ENCODE measurements around the gene NEU4. TPM values are rescaled to one million over a fixed set of nuclear protein-coding genes. Genes with fewer than 3 reads are reported as not detected.

Gene NEU4
- total RNA-seq, 1 donor from 2014 or later: 0.09 TPM

- no peak for FAIRE-seq
- no peak overlapping the region for H2AFZ ChIP-seq (ENCODE audit: low read depth, low read length)
- H3K27ac ChIP-seq (ENCODE audit: low read depth, low read length): no peak overlapping the region
- peaks cover 11% of the 10 kb centered on the region for H3K4me1 ChIP-seq (ENCODE audit: insufficient read depth, low read length)
- no peaks in the 10 kb centered on the region for H3K27me3 ChIP-seq (ENCODE audit: insufficient read depth, low read length)
- no peaks in the 10 kb centered on the region for H4K20me1 ChIP-seq (ENCODE audit: insufficient read depth, low read length)
- Mint-ChIP-seq H3K27ac (ENCODE audit: unreplicated experiment) (no peak overlapping the region), H3K27me3 (ENCODE audit: low read depth, unreplicated experiment) (peaks cover 4% of the 10 kb centered on the region), H3K4me3 (ENCODE audit: unreplicated experiment) (no peak overlapping the region), H3K4me1 (ENCODE audit: low read depth, unreplicated experiment) (no peaks in the 10 kb centered on the region), H3K9me3 (ENCODE audit: unreplicated experiment) (no peaks in the 10 kb centered on the region), H3K36me3 (ENCODE audit: low read depth, unreplicated experiment) (peaks cover 3% of the 10 kb centered on the region)
- no peaks in the 10 kb centered on the region for H3K36me3 ChIP-seq (ENCODE audit: insufficient read depth, low read length)
- H3K79me2 ChIP-seq (ENCODE audit: insufficient read depth, low read length): no peaks in the 10 kb centered on the region
- H3K9me3 ChIP-seq (ENCODE audit: insufficient read depth, low read depth, low read length): no peaks in the 10 kb centered on the region
- no peak overlapping the region for H3K4me3 ChIP-seq (ENCODE audit: insufficient read depth, low read depth, low read length)
- no peak overlapping the region for H3K9ac ChIP-seq (ENCODE audit: low read length)
- TF ChIP-seq EZH2 (IDR thresholded peaks at IDR 0.05; ENCODE audit: insufficient read depth, low read length): no peak
- no peak for TF ChIP-seq CTCF (IDR thresholded peaks at IDR 0.05; ENCODE audit: insufficient read depth, low read depth, low read length)
- no peak for DNase-seq (ENCODE audit: low read depth)
- no peak overlapping the region for H3K4me2 ChIP-seq (ENCODE audit: low read length)
These were observed 31.8 kb upstream of the NEU4 start for GRCh38 chr2:241777170-241777685.

GRCh38 chr2:241777686-241778627 lies 31.0 kb upstream of the NEU4 start:
- H3K4me1 ChIP-seq (ENCODE audit: insufficient read depth, low read length): peaks cover 11% of the 10 kb centered on the region
- peaks cover 3% of the 10 kb centered on the region for H3K36me3 Mint-ChIP-seq (ENCODE audit: low read depth, unreplicated experiment)
- H3K27ac Mint-ChIP-seq (ENCODE audit: unreplicated experiment): no peak overlapping the region
- no peak overlapping the region for H3K9ac ChIP-seq (ENCODE audit: low read length)
- H3K4me3 ChIP-seq (ENCODE audit: insufficient read depth, low read depth, low read length): no peak overlapping the region
- no peak overlapping the region for H3K27ac ChIP-seq (ENCODE audit: low read depth, low read length)
- H3K4me1 Mint-ChIP-seq (ENCODE audit: low read depth, unreplicated experiment): no peaks in the 10 kb centered on the region
- TF ChIP-seq EZH2 (IDR thresholded peaks at IDR 0.05; ENCODE audit: insufficient read depth, low read length) (no peak), CTCF (IDR thresholded peaks at IDR 0.05; ENCODE audit: insufficient read depth, low read depth, low read length) (no peak)
- no peaks in the 10 kb centered on the region for H3K79me2 ChIP-seq (ENCODE audit: insufficient read depth, low read length)
- no peaks in the 10 kb centered on the region for H3K36me3 ChIP-seq (ENCODE audit: insufficient read depth, low read length)
- FAIRE-seq (no peak), DNase-seq (ENCODE audit: low read depth) (no peak)
- no peaks in the 10 kb centered on the region for H4K20me1 ChIP-seq (ENCODE audit: insufficient read depth, low read length)
- peaks cover 2% of the 10 kb centered on the region for H3K27me3 Mint-ChIP-seq (ENCODE audit: low read depth, unreplicated experiment)
- H3K4me2 ChIP-seq (ENCODE audit: low read length): no peak overlapping the region
- peaks cover 2% of the 10 kb centered on the region for H3K9me3 ChIP-seq (ENCODE audit: insufficient read depth, low read depth, low read length)
- H3K4me3 Mint-ChIP-seq (ENCODE audit: unreplicated experiment): no peak overlapping the region
- peaks cover 2% of the 10 kb centered on the region for H3K9me3 Mint-ChIP-seq (ENCODE audit: unreplicated experiment)
- no peaks in the 10 kb centered on the region for H3K27me3 ChIP-seq (ENCODE audit: insufficient read depth, low read length)
- peak overlapping the region; percentile 11 for H2AFZ ChIP-seq (ENCODE audit: low read depth, low read length)

Measured in astrocyte (in vitro differentiated cells and primary cell).